AG09309 (cell line): ENCODE data around the gene POLA2.
A peak's percentile ranks its signal among the peaks of the same experiment; 100 is the strongest.
"Not testable (repeated sequence)": the region's sequence is repeated elsewhere in the genome, so short reads cannot be mapped to it uniquely, and the experiment has no call there.

Source experiments
- DNase-seq: peaks from one replicate; pipeline ENCODE4 v3.0.0-alpha.2; 2010; ENCODE audit warnings: low read depth
- H3K4me3 ChIP-seq: 2 replicates; pipeline ENCODE4 v1.5.1; 2011; ENCODE audit warnings: mild to moderate bottlenecking, low read depth, low read length, moderate library complexity; ENCODE audit not compliant: control insufficient read depth
- TF ChIP-seq, protein P1 (sequence below): IDR thresholded peaks from 2 replicates; pipeline ENCODE4 v1.5.1; 2011; ENCODE audit warnings: mild to moderate bottlenecking, low read depth, low read length, inconsistent platforms; ENCODE audit not compliant: insufficient read depth, control insufficient read depth; ENCODE audit errors: missing control alignments

POLA2 gene

DNA sequence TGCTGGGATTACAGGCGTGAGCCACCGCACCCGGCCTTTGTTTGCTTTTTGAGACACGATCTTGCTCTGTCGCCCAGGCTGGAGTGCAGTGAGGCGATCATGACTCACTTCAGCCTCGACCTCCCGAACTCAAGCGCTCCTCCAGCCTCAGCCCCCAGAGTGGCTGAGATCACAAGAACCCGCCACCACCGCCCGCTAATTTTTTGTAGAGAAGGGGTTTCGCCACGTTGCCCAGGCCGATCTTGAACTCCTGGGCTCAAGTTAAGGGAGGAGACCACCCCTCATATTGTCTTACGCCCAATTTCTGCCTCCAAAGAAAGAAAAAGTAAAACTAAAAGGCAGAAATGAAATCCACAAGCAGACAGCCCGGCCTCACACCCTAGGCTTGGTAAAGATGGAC, 1.5 kb upstream of the POLA2 start:
- no peak for DNase-seq
- TF ChIP-seq, protein P1, sequence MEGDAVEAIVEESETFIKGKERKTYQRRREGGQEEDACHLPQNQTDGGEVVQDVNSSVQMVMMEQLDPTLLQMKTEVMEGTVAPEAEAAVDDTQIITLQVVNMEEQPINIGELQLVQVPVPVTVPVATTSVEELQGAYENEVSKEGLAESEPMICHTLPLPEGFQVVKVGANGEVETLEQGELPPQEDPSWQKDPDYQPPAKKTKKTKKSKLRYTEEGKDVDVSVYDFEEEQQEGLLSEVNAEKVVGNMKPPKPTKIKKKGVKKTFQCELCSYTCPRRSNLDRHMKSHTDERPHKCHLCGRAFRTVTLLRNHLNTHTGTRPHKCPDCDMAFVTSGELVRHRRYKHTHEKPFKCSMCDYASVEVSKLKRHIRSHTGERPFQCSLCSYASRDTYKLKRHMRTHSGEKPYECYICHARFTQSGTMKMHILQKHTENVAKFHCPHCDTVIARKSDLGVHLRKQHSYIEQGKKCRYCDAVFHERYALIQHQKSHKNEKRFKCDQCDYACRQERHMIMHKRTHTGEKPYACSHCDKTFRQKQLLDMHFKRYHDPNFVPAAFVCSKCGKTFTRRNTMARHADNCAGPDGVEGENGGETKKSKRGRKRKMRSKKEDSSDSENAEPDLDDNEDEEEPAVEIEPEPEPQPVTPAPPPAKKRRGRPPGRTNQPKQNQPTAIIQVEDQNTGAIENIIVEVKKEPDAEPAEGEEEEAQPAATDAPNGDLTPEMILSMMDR = no peak
- H3K4me3 ChIP-seq = no peak overlapping the region

DNA sequence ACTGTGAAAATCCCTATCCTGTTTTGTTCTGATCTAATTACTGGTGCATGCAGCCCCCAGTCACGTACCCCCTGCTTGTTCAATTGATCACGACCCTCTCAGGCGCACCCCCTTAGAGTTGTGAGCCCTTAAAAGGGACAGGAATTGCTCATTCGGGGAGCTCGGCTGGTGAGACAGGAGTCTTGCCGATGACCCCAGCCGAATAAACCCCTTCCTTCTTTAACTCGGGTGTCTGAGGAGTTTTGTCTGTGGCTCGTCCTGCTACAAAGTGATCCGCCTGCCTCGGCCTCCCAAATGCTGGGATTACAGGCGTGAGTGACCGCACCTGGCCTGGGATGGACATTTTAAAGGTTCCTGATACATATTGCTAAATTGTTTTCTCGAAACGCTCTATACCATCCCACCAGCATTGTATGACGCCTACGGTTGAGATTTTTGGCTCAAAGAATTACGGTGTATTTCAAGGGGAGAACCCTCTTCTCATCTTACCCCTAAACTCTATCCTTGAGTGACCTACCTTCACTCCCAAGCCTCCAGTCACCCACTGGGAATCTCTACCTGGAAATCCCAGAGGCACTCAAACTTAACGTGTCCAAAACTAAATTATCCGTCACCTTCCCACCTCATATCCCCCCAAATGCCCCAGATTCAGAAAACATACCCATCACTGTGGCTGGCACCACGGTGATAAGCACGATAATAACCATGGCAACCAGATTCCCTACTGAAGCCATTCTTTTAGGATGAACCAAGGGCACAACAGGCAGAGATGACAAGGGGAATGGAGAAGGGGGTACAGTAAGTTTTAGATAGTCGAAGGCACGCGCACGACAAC, 789 bp upstream of the POLA2 start:
- H3K4me3 ChIP-seq = peak overlapping the region; percentile 68
- TF ChIP-seq, protein P1 = no peak
- no peak for DNase-seq

DNA sequence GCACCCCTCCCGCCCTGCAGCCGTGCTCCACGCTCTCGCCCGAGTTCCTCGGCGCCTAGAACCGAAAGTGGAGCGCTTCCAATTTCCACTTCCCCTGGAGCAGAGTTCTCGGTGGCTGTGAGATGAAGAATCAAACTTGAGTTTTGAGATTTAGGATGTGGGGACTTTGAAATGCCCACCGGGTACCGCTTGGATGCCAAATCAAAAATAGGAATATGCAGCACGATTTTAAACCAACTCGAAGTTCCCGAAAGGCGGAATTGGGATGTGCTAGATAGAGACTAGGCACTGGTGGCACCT, 569 bp downstream of the POLA2 start:
- TF ChIP-seq, protein P1 = no peak
- H3K4me3 ChIP-seq = peak overlapping the region; percentile 68

DNA sequence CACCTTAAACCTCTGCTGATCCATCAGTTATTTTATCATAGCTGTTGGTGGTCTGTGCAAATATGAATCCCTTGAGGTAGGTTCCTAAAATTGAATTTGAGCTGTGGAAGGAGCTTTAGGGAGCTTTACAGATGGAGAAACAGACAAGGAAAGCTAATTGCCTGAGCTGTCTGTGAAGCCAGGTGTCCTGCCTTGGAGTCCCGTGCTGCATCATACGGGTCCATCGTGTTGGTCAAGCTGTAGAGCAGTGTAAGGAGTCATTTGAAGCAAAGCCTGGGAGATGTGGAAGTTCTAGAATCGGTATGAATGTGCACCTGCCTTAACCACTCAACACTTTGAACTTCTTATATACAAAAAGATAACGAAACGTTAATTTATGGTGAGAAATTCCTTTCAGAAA, 1.0 kb downstream of the POLA2 start:
- DNase-seq = no peak
- H3K4me3 ChIP-seq = peak overlapping the region; percentile 68
- TF ChIP-seq, protein P1 = no peak

More for the DNA sequence above, 569 bp downstream of the POLA2 start:
- no peak for DNase-seq

DNA sequence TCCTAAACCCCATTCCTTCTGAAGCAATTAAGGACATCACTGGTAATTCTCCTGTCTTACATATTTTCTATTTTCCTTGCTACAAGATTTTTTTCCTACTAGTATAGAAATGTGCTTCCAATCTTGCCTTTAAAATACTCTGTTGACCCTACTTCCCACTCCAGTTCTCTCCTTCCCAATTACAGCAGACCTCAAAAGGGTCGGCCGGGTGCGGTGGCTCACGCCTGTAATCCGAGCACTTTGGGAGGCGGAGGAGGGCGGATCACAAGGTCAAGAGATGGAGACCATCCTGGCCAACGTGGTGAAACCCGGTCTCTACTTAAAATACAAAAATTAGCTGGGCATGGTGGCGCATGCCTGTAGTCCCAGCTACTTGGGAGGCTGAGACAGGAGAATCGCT, 3.0 kb downstream of the POLA2 start:
- not testable (repeated sequence) for H3K4me3 ChIP-seq, DNase-seq

DNA sequence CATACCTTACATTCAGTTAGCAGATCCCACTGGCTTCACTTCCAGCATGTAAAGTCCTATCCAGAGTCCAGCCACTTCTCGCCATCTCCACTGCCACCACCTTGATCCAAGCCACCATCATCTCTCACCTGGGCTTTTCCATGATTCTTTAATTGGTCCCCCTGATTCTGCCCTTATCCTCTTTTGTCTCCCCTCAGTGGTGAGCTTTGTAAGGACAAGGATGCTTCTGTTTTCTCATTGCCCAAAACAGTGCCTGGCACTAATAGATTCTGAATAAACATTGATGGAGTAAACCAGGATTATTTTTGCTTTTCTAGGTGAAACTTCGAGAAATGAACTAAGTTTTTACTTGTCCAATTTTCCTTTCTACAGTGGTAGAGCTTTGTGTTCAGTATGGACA, 4.4 kb downstream of the POLA2 start:
- H3K4me3 ChIP-seq = no peak overlapping the region
- TF ChIP-seq, protein P1 = no peak
- DNase-seq = no peak

DNA sequence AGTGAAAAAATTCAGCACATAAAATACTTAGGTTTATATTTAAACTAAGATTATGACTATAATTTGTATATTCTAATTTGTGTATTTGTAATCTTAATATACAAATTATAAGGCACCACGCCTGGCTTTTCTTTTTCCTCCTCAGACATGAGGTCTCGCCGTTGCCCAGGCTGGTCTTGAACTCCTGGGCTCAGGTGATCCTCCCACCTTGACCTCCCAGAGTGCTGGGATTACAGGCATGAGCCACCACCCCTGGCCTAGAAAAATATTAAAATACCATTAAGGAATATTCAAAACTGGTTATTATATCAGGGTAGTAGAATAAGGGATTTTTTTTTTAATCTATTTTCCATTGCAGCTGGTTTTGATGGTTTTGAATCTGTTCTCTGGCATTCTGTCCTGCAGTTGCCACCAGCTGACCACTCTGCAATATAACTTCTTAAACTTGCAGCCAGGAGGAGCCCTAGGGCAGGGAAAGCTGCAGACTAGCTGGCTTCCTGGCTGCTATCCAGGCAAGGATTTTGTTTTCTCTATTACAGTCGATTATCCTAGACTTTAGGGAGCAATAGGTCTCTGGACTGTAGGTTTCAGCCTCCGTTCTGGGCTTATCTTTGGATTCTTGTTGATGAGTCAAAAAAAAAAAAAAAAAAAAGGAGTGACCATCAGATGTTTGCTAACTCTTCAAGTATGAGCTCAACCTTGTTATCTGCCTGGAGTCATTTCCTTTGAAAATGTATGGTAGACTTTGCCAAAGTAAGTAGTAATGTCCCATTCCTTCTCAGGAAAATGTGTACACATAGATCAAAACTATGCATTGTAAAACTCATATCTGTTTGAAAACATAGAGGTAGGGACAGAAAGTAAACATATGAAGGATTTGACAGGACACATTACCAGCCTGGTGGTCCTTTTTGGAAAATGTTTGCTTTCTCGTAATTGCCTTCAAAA, 13.2 kb downstream of the POLA2 start:
- no peak overlapping the region for H3K4me3 ChIP-seq
- DNase-seq = peak; percentile 97
- TF ChIP-seq, protein P1 = peak; percentile 79
